Ishikawa (cell line): ENCODE results near the gene VPS35L.

Source experiments
- CEBPB ChIP-seq: IDR thresholded peaks from 2 replicates; pipeline ENCODE4 v1.6.1; 2012
- CREB1 ChIP-seq: IDR thresholded peaks from 2 replicates; pipeline ENCODE4 v1.6.1; 2012; ENCODE audit warnings: low read depth
- EGR1 ChIP-seq: IDR thresholded peaks from 2 replicates; pipeline ENCODE4 v1.6.1; 2012
- EP300 ChIP-seq: IDR thresholded peaks from 2 replicates; pipeline ENCODE4 v1.6.1; 2012; ENCODE audit warnings: borderline replicate concordance
- FOXM1 ChIP-seq: IDR thresholded peaks from 2 replicates; pipeline ENCODE4 v1.6.1; 2012; ENCODE audit warnings: low read depth, borderline replicate concordance
- MAX ChIP-seq: IDR thresholded peaks from 2 replicates; pipeline ENCODE4 v1.6.1; 2012
- NFIC ChIP-seq: IDR thresholded peaks from 2 replicates; pipeline ENCODE4 v1.6.1; 2012
- RAD21 ChIP-seq: IDR thresholded peaks from 2 replicates; pipeline ENCODE4 v1.6.1; 2012; ENCODE audit warnings: low read depth
- REST ChIP-seq: IDR thresholded peaks from 2 replicates; pipeline ENCODE4 v1.6.1; 2012; ENCODE audit warnings: low read depth, mild to moderate bottlenecking
- TAF1 ChIP-seq: IDR thresholded peaks from 2 replicates; pipeline ENCODE4 v1.6.1; 2012; ENCODE audit warnings: low read depth, mild to moderate bottlenecking
- TCF12 ChIP-seq: IDR thresholded peaks from 2 replicates; pipeline ENCODE4 v1.6.1; 2012; ENCODE audit warnings: low read depth
- TEAD4 ChIP-seq: IDR thresholded peaks from 2 replicates; pipeline ENCODE4 v1.6.1; 2012
- USF1 ChIP-seq: IDR thresholded peaks from 2 replicates; pipeline ENCODE4 v1.6.1; 2012
- YY1 ChIP-seq: IDR thresholded peaks from 2 replicates; pipeline ENCODE4 v1.6.1; 2012; ENCODE audit warnings: low read depth
- ZBTB7A ChIP-seq: IDR thresholded peaks from 2 replicates; pipeline ENCODE4 v1.6.1; 2012; ENCODE audit warnings: low read depth

Gene VPS35L

GRCh38 chr16:19555186-19555937 is at the start of gene VPS35L:
Gene VPS35L (plus strand): TSS chr16:19555703. CDS start chr16:19555730, 27 bp downstream.
- TF ChIP-seq RAD21 (peak; percentile 27; the same call in 1 of the 2 replicates), FOXM1 (no peak), USF1 (peak; percentile 79), TCF12 (peak; percentile 12; the same call in 1 of the 2 replicates), MAX (peak; percentile 72; the same call in 1 of the 2 replicates), ZBTB7A (peak; percentile 25; the same call in 1 of the 2 replicates), EGR1 (peak; percentile 95), NFIC (no peak; the same call in 1 of the 2 replicates), REST (0 out of 2 replicates have a peak, but pooled peaks have one; percentile 14), TAF1 (no peak; the same call in 1 of the 2 replicates), CEBPB (no peak), YY1 (peak; percentile 100), CREB1 (peak; percentile 33; the same call in 1 of the 2 replicates), EP300 (no peak), TEAD4 (no peak)

GRCh38 chr16:19506965-19507364 is 48.5 kb upstream of the VPS35L start:
- TF ChIP-seq EGR1 (no peak), RAD21 (no peak), TCF12 (no peak), TAF1 (no peak), MAX (no peak), TEAD4 (no peak)

GRCh38 chr16:19507867-19508266 is 47.6 kb upstream of the VPS35L start:
- no peak for TF ChIP-seq NFIC
- TF ChIP-seq MAX = no peak
- no peak for TF ChIP-seq EGR1
- no peak for TF ChIP-seq TEAD4
- no peak for TF ChIP-seq CREB1
- no peak for TF ChIP-seq EP300
- TF ChIP-seq FOXM1 = no peak
- TF ChIP-seq ZBTB7A = no peak
- no peak for TF ChIP-seq CEBPB
- no peak for TF ChIP-seq YY1
- no peak for TF ChIP-seq TCF12
- TF ChIP-seq TAF1 = no peak
- TF ChIP-seq USF1 = no peak
- no peak for TF ChIP-seq RAD21
- no peak for TF ChIP-seq REST

- TF ChIP-seq TCF12 = no peak
- TF ChIP-seq CREB1 = no peak
- no peak for TF ChIP-seq MAX
- no peak for TF ChIP-seq CEBPB
- no peak for TF ChIP-seq REST
- TF ChIP-seq FOXM1 = no peak
- no peak for TF ChIP-seq NFIC
- no peak for TF ChIP-seq ZBTB7A
These were observed 43.2 kb upstream of the VPS35L start for GRCh38 chr16:19512297-19512696.
